HCT116 (cell line): ENCODE data around the gene MIER2. TPM values are rescaled to one million over a fixed set of nuclear protein-coding genes. Genes with fewer than 3 reads are reported as not detected.
"Not testable (repeated sequence)": the region's sequence is repeated elsewhere in the genome, so short reads cannot be mapped to it uniquely, and the experiment has no call there.

Experiments
- ATAC-seq: fragments of 200-7000 bp; cut with Tn5 transposase; 2 replicates; pipeline ENCODE4 v1.9.1; 2020; ENCODE audit warnings: mild to moderate bottlenecking, moderate library complexity
- BruUV-seq: library from RNA; stranded (reverse); fragments of 400-500 nt; replicated peaks from 2 replicates; lab custom pipeline; 2021; lab: Mats Ljungman, UMichigan
- CTCF ChIA-PET: fragments of 300-600 bp; sonication (Branson Sonifier 250); formaldehyde crosslinking; loops from one replicate; lab custom pipeline; 2021; ENCODE audit warnings: antibody characterized with exemption; lab: Charles Lee
- POLR2A ChIA-PET: fragments of 300-600, 350-600 bp; sonication (Branson Sonifier 250); formaldehyde crosslinking; loops from one replicate; lab custom pipeline; 2021; ENCODE audit warnings: antibody characterized with exemption; lab: Charles Lee
- RAD21 ChIA-PET, 2 experiments: fragments of 300-600 bp; sonication (Branson Sonifier 250); formaldehyde crosslinking; loops; one replicate each; lab custom pipeline; 2023; ENCODE audit warnings: low total read pairs in 2 of 2; ENCODE audit not compliant: uncharacterized antibody in 2 of 2, unreplicated experiment in 2 of 2, low non-redundant PET in 1 of 2; lab: Charles Lee
- DNase-seq: peaks from one replicate; pipeline ENCODE4 v3.0.0-alpha.2; 2010; ENCODE audit warnings: low read depth, low spot score
- H2AFZ ChIP-seq: fragments of 200-600 bp; shearing (Covaris generic), sonication (generic); 2 replicates; pipeline ENCODE4 v1.6.1; 2017; ENCODE audit warnings: low read depth, mixed run types, mixed read lengths, antibody characterized with exemption, low read length; ENCODE audit not compliant: poor library complexity, severe bottlenecking
- H3K27ac ChIP-seq: 2 replicates; pipeline ENCODE4 v1.5.1; 2012; ENCODE audit warnings: low read depth, low read length
- H3K27me3 ChIP-seq: fragments of 200-600 bp; sonication (generic); 2 replicates; pipeline ENCODE4 v1.6.1; 2016; ENCODE audit warnings: mixed run types, low read length, mixed read lengths; ENCODE audit not compliant: insufficient read depth
- H3K36me3 ChIP-seq, 2 experiments: fragments of 200-500 bp in 1 of 2; fragments of 200-600 bp in 1 of 2; sonication (Bioruptor generic) in 1 of 2; sonication (generic) in 1 of 2; 2 replicates each; pipeline versions ENCODE4 v1.5.1 to v1.6.1; 2014 to 2016; ENCODE audit warnings: low read length in 2 of 2, inconsistent platforms in 1 of 2, mixed read lengths in 1 of 2, mixed run types in 1 of 2; ENCODE audit not compliant: insufficient read depth in 2 of 2, control insufficient read depth in 1 of 2
- H3K4me1 ChIP-seq, 2 experiments: fragments of 200-600 bp in 1 of 2; sonication (generic) in 1 of 2; 2 replicates each; pipeline versions ENCODE4 v1.5.1 to v1.6.1; 2012 to 2017; ENCODE audit warnings: low read length in 2 of 2, inconsistent platforms in 1 of 2, mild to moderate bottlenecking in 1 of 2, mixed read lengths in 1 of 2, mixed run types in 1 of 2, moderate library complexity in 1 of 2; ENCODE audit not compliant: insufficient read depth in 2 of 2, control insufficient read depth in 1 of 2
- H3K4me2 ChIP-seq: fragments of 200-600 bp; sonication (generic); 2 replicates; pipeline ENCODE4 v1.6.1; 2017; ENCODE audit warnings: mixed run types, low read length, mixed read lengths
- H3K4me3 ChIP-seq, 2 experiments: fragments of 200-600 bp in 1 of 2; sonication (generic) in 1 of 2; replicated peaks in 1 of 2; 2 replicates each; pipeline ENCODE4 v1.5.1; 2011 to 2016; ENCODE audit warnings: low read length in 2 of 2, control low read depth in 1 of 2, low read depth in 1 of 2, mild to moderate bottlenecking in 1 of 2, mixed read lengths in 1 of 2, mixed run types in 1 of 2
- H3K79me2 ChIP-seq: fragments of 200-600 bp; sonication (generic); 2 replicates; pipeline ENCODE4 v1.6.1; 2017; ENCODE audit warnings: mild to moderate bottlenecking, mixed run types, low read length, moderate library complexity, mixed read lengths; ENCODE audit not compliant: insufficient read depth
- H3K9ac ChIP-seq: fragments of 200-600 bp; sonication (generic); 2 replicates; pipeline ENCODE4 v1.6.1; 2016; ENCODE audit warnings: low read length, mixed read lengths
- H3K9me2 ChIP-seq: fragments of 200-600 bp; sonication (generic), shearing (Covaris generic); 2 replicates; pipeline ENCODE4 v1.6.1; 2017; ENCODE audit warnings: mixed run types, mild to moderate bottlenecking, moderate library complexity; ENCODE audit not compliant: insufficient read depth
- H3K9me3 ChIP-seq, 2 experiments: fragments of 200-500 bp in 1 of 2; fragments of 200-600 bp in 1 of 2; sonication (Bioruptor generic) in 1 of 2; sonication (generic) in 1 of 2; 2 replicates each; pipeline ENCODE4 v1.6.1; 2014 to 2017; ENCODE audit warnings: low read length in 2 of 2, mixed read lengths in 2 of 2, inconsistent platforms in 1 of 2, low read depth in 1 of 2, mild to moderate bottlenecking in 1 of 2, mixed run types in 1 of 2, moderate library complexity in 1 of 2; ENCODE audit not compliant: control insufficient read depth in 1 of 2, insufficient read depth in 1 of 2
- H4K20me1 ChIP-seq: fragments of 200-600 bp; sonication (generic), shearing (Covaris generic); 2 replicates; pipeline ENCODE4 v1.6.1; 2017; ENCODE audit warnings: mixed run types, mild to moderate bottlenecking, moderate library complexity; ENCODE audit not compliant: insufficient read depth
- CEBPB ChIP-seq: IDR thresholded peaks from 2 replicates; pipeline ENCODE4 v1.6.1; 2012; ENCODE audit warnings: low read depth
- EGR1 ChIP-seq: IDR thresholded peaks from 2 replicates; pipeline ENCODE4 v1.6.1; 2012; ENCODE audit warnings: low read depth
- ELF1 ChIP-seq: IDR thresholded peaks from 2 replicates; pipeline ENCODE4 v1.6.1; 2012; ENCODE audit warnings: low read depth, borderline replicate concordance
- EZH2 ChIP-seq: fragments of 200-600 bp; sonication (generic); IDR thresholded peaks from 2 replicates; pipeline ENCODE4 v1.6.1; 2017; ENCODE audit warnings: antibody characterized with exemption, mixed run types
- EZH2phosphoT487 ChIP-seq: fragments of 200-600 bp; IDR thresholded peaks from 2 replicates; pipeline ENCODE4 v1.6.1; 2018; ENCODE audit warnings: antibody characterized with exemption, borderline replicate concordance
- FOSL1 ChIP-seq: IDR thresholded peaks from 2 replicates; pipeline ENCODE4 v1.6.1; 2012; ENCODE audit warnings: low read depth
- JUND ChIP-seq: IDR thresholded peaks from 2 replicates; pipeline ENCODE4 v1.6.1; 2012
- RAD21 ChIP-seq: IDR thresholded peaks from 2 replicates; pipeline ENCODE4 v1.6.1; 2012; ENCODE audit warnings: low read depth, mild to moderate bottlenecking
- SP1 ChIP-seq: IDR thresholded peaks from 2 replicates; pipeline ENCODE4 v1.6.1; 2012; ENCODE audit warnings: low read depth
- SRF ChIP-seq: IDR thresholded peaks from 2 replicates; pipeline ENCODE4 v1.6.1; 2012; ENCODE audit warnings: low read depth
- ZFX ChIP-seq: fragments of 450-650 bp; IDR thresholded peaks from 2 replicates; pipeline ENCODE4 v1.6.1; 2017
- ZNF274 ChIP-seq: fragments of 200-500 bp; sonication (Bioruptor generic); IDR thresholded peaks from 2 replicates; pipeline ENCODE4 v1.6.1; 2014; ENCODE audit warnings: mild to moderate bottlenecking, low read depth, low read length, inconsistent platforms
- intact Hi-C: fragments of 100-400 bp; cut with micrococcal nuclease; formaldehyde crosslinking; loops from 2 replicates; pipeline ENCODE4 v1.10.0; 2022
- total RNA-seq: library from RNA; stranded (reverse); gene quantifications from one replicate; pipeline ENCODE4 v1.2.1, GENCODE V29; 2021; ENCODE audit not compliant: unreplicated experiment

The MIER2 gene
- total RNA-seq, 1 experiment from 2014 or later, result 41.5 TPM

GRCh38 chr19:383040-383439 is 38.4 kb upstream of the MIER2 start:
- Histone ChIP-seq H3K27ac (no peak overlapping the region), H3K9ac (no peak overlapping the region), H2AFZ (no peak overlapping the region), H3K36me3 (no peaks in the 10 kb centered on the region), H3K79me2 (no peaks in the 10 kb centered on the region), H3K9me2 (no peaks in the 10 kb centered on the region), H3K4me3 (no peak overlapping the region), H3K27me3 (no peaks in the 10 kb centered on the region), H3K4me2 (no peak overlapping the region), H3K9me3 (no peaks in the 10 kb centered on the region), H4K20me1 (no peaks in the 10 kb centered on the region), H3K4me1 (no peaks in the 10 kb centered on the region)
- DNase-seq (no peak), ATAC-seq (no peak)
- POLR2A ChIA-PET, result no interaction called here
- CTCF ChIA-PET, result no interaction called here
- no peak for TF ChIP-seq CEBPB
- no peak for TF ChIP-seq EZH2phosphoT487
- no peak for TF ChIP-seq JUND
- no peak for TF ChIP-seq SRF
- TF ChIP-seq ZFX, result no peak
- TF ChIP-seq EGR1, result no peak
- TF ChIP-seq FOSL1, result no peak
- no peak for TF ChIP-seq EZH2
- no peak for TF ChIP-seq ELF1
- no peak for TF ChIP-seq SP1
- no peak for TF ChIP-seq RAD21
- no peak for TF ChIP-seq ZNF274
- RAD21 ChIA-PET, result no interaction called here
- BruUV-seq, result no TSS peak
- intact Hi-C loops, result loop anchor here (10.0 kb wide), 1 partner anchor 122 kb away; the partner anchor contains the start of gene TPGS1

GRCh38 chr19:382578-382977 is 38.0 kb upstream of the MIER2 start:
- not testable (repeated sequence) for H3K27ac ChIP-seq

GRCh38 chr19:381901-382300 is 37.3 kb upstream of the MIER2 start:
- POLR2A ChIA-PET, H3K27ac ChIP-seq, RAD21 ChIA-PET, H3K79me2 ChIP-seq, DNase-seq, H3K36me3 ChIP-seq, H3K27me3 ChIP-seq, H3K9me3 ChIP-seq, CTCF ChIA-PET, H2AFZ ChIP-seq, H3K4me2 ChIP-seq, H3K9ac ChIP-seq, H4K20me1 ChIP-seq, H3K4me3 ChIP-seq, H3K9me2 ChIP-seq, ATAC-seq, H3K4me1 ChIP-seq, BruUV-seq: not testable (repeated sequence)
- intact Hi-C loops, result loop anchor here (10.0 kb wide), 1 partner anchor 123 kb away; the partner anchor contains the start of gene TPGS1

More at GRCh38 chr19:382578-382977, 38.0 kb upstream of the MIER2 start:
- DNase-seq, H3K4me3 ChIP-seq, RAD21 ChIA-PET, H3K9me3 ChIP-seq, H3K79me2 ChIP-seq, BruUV-seq, H3K36me3 ChIP-seq, H2AFZ ChIP-seq, H3K9me2 ChIP-seq, POLR2A ChIA-PET, ATAC-seq, CTCF ChIA-PET, H4K20me1 ChIP-seq, H3K4me1 ChIP-seq, H3K9ac ChIP-seq, H3K4me2 ChIP-seq, H3K27me3 ChIP-seq: not testable (repeated sequence)
- intact Hi-C loops, result loop anchor here (10.0 kb wide), 1 partner anchor 122 kb away; the partner anchor contains the start of gene TPGS1
